ENCODE measurements around the gene SUMO2.

DNA sequence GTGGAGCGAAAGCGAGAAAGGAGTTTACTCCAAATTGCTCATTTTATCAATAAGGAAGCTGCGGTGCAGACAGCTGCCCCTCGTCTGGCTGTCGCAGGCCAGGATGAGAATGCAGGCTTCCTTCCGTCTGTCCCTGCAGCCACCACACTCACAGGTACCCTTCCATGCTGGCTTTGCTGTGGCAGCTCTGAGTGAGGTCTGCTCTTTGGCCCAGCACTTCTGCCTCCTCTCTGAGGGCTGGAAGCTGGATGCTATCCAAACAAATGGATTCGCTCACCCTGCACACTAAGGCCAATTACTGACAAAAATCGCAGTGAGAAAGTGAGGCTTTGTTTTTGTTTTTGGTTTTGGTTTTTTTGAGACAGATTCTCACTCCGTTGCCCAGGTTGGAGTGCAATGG lies 66.0 kb downstream of the SUMO2 start:
- TF ChIP-seq POLR2AphosphoS5 (IDR thresholded peaks at IDR 0.05; ENCODE audit: low read depth) (no peak), EZH2phosphoT487 (IDR thresholded peaks at IDR 0.05; ENCODE audit: unreplicated experiment) (no peak), JUNB (IDR thresholded peaks at IDR 0.05; ENCODE audit: unreplicated experiment) (no peak), EZH2 (IDR thresholded peaks at IDR 0.05; ENCODE audit: low read depth, unreplicated experiment) (no peak), CREB1 (CRISPR knock-in tag; IDR thresholded peaks at IDR 0.05; ENCODE audit: low read depth) (no peak)
- TF ChIP-seq, protein P1, sequence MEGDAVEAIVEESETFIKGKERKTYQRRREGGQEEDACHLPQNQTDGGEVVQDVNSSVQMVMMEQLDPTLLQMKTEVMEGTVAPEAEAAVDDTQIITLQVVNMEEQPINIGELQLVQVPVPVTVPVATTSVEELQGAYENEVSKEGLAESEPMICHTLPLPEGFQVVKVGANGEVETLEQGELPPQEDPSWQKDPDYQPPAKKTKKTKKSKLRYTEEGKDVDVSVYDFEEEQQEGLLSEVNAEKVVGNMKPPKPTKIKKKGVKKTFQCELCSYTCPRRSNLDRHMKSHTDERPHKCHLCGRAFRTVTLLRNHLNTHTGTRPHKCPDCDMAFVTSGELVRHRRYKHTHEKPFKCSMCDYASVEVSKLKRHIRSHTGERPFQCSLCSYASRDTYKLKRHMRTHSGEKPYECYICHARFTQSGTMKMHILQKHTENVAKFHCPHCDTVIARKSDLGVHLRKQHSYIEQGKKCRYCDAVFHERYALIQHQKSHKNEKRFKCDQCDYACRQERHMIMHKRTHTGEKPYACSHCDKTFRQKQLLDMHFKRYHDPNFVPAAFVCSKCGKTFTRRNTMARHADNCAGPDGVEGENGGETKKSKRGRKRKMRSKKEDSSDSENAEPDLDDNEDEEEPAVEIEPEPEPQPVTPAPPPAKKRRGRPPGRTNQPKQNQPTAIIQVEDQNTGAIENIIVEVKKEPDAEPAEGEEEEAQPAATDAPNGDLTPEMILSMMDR (conservative IDR thresholded peaks at IDR 0.05; ENCODE audit: low read depth in 2 of 2): no peak
- TF ChIP-seq, protein P2, sequence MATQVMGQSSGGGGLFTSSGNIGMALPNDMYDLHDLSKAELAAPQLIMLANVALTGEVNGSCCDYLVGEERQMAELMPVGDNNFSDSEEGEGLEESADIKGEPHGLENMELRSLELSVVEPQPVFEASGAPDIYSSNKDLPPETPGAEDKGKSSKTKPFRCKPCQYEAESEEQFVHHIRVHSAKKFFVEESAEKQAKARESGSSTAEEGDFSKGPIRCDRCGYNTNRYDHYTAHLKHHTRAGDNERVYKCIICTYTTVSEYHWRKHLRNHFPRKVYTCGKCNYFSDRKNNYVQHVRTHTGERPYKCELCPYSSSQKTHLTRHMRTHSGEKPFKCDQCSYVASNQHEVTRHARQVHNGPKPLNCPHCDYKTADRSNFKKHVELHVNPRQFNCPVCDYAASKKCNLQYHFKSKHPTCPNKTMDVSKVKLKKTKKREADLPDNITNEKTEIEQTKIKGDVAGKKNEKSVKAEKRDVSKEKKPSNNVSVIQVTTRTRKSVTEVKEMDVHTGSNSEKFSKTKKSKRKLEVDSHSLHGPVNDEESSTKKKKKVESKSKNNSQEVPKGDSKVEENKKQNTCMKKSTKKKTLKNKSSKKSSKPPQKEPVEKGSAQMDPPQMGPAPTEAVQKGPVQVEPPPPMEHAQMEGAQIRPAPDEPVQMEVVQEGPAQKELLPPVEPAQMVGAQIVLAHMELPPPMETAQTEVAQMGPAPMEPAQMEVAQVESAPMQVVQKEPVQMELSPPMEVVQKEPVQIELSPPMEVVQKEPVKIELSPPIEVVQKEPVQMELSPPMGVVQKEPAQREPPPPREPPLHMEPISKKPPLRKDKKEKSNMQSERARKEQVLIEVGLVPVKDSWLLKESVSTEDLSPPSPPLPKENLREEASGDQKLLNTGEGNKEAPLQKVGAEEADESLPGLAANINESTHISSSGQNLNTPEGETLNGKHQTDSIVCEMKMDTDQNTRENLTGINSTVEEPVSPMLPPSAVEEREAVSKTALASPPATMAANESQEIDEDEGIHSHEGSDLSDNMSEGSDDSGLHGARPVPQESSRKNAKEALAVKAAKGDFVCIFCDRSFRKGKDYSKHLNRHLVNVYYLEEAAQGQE (IDR thresholded peaks at IDR 0.05; ENCODE audit: unreplicated experiment): no peak

All from GM23338 (cell line).